T-helper 1 cell (primary cell): ENCODE data around the gene ACSF3.

Source experiments
- DNase-seq, 5 donors: peaks; one replicate each; pipeline ENCODE4 v3.0.0-alpha.2; 2012 to 2020
- total RNA-seq, 4 donors: gene quantifications; one replicate each; lab custom pipeline; 2026; lab: John Stamatoyannopoulos, UW

The ACSF3 gene
- total RNA-seq, result 44.2 to 94.9 (median 78.7) reads per million in 4 donors

DNA sequence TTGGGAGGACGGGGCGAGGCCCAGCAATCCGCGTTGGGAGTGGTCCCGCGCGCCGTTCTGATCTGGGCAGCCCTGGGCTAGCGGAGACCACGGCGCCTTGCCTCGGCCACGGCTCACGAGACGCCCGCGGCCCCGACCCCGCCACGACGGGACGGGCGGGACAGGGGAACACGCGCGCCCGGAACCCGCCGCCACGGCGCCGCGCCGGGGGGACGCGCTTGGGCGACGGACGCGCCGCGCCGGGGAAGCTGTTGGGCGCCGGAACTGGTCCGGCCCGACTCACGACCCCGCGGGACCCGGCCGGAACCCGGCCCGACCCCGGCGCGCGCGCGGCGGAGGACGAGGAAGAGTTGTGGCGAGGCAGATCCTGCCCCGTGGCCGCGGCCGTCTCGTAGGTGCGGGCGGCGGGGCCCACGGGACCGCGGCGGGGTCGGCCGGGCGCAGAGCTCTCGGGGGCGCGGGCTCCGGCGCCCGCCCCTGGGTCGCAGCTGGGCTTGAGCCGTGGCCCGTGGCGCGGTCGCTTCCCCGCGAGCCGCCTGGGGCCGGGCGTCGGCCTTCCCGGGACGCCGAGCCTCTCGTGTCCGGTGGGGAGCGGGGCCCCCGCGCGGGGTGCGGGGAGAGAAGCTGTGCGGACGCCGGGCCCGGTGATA is at the start of gene ACSF3:
Gene ACSF3 (plus strand): TSS at position 251 of the 650 bp plus-strand sequence. CDS start 6,830 bp downstream, outside the sequence.
- peak; percentile 22 to 63 (median 51) for DNase-seq

DNA sequence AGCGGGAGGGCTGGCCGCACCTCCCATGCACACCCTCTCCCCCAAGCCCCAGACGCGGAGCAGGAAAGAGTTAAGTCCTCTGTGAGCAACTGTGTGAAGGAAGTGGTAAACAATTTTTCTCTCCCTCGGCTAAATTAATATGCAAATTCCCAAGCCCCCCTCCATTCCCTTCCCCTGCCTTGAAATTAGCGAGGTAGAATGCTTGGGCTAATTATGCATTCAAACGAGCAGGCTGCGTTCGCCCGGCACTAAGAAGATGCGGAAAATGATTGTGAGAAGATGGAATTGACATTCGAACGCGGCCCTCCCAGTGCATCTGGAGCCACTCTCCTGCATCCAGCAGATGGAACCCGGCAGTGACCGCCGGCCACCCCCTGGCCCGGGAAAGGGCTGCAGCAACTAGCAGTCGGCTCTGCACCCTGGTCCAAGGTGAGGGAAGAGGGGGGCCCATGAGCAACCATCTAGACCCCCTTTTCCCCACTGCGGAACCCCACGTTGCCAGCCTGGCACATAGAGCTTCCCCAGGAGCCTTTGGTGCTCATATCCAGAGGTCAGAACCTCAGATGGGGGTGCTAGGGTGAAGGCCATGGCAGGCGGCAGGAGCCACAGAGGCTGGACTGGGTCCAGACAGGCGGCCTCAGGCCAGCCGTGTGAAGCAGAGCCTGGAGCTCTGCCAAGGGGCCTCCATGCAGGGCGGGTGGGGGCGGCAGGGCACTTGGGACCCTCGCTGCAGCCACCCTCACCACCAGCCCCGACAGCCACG is 49.1 kb upstream of the ACSF3 start:
- DNase-seq, result peak in 1 of 5 donors; percentile 4

- peak in 1 of 5 donors; percentile 0 for DNase-seq
These were observed 48.4 kb upstream of the ACSF3 start for GRCh38 chr16:89045181-89045815.

- DNase-seq, result no peak
These were observed 47.8 kb upstream of the ACSF3 start for GRCh38 chr16:89045881-89046280.

- no peak for DNase-seq
These were observed 47.2 kb upstream of the ACSF3 start for GRCh38 chr16:89046491-89046890.

DNA sequence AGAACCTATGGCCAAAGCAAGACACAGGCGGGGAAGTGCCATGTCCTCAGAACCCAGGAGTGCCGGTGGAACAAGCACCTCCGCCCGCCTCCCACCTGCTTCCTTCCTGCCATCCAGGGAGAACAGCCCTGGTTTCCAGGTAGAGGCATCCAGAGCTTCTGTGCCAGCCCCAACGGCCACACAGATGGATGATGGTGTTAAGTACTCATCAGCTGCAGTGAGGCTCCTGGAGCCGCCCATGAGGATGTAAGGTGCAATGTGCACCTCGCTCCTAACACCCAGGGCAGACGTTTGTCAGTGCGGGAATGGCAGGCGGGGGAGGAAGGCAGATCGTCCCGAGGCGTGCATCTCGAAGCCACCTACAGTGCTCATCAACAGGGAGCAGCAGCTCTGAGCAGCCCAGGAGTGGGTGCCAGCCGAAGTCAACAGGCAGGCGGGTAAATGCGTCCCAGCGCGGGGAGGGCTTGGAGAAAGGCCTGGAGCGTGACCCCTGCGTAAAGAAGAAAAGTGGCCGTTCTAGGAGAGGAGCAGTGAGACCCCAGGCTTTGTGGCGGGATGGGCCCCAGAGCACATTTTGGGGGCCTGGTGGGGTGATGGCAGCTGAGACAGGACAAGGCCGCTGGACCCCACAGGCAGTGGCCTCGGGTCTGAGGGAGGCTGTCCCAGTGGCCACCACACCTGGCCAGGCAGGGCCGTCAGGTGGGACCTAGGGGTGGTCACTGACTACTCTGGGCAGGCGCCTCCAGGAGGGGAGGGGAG is 46.1 kb upstream of the ACSF3 start:
- no peak for DNase-seq

- no peak for DNase-seq
These were observed 45.4 kb upstream of the ACSF3 start for GRCh38 chr16:89048090-89048725.

- DNase-seq, result no peak
These were observed 44.7 kb upstream of the ACSF3 start for GRCh38 chr16:89048871-89049422.

DNA sequence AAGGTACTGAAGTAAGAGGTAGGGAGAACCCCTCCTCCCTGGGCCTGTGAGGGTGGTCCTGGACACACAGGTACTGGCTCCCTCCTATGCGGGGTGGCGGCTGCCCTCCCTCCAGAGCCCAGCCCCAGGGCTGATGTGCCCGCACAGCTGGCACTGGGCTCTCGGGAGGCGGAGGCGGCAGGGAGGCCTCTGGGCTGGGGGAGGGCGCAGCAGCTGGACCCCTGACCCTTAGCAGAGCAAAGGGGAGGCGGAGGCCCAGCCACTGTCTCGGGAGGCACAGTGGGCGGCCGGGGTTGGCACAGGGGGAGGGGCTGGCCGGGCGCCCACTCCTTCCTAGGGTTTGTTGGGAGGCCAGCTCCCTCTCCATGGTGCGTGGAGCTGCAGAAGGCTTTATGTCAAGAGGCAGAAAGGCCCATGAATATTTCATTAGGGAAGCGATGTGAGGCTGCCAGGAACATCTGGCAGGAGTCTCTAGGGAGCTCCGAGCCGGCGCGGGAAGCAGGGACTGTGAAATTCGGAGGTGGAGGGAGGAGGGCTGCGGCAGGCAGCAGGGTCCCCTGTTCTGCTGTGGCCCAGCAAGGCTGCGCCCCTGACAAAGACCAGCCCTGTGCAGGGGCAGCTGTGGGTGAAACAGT is 44.1 kb upstream of the ACSF3 start:
- DNase-seq, result no peak

DNA sequence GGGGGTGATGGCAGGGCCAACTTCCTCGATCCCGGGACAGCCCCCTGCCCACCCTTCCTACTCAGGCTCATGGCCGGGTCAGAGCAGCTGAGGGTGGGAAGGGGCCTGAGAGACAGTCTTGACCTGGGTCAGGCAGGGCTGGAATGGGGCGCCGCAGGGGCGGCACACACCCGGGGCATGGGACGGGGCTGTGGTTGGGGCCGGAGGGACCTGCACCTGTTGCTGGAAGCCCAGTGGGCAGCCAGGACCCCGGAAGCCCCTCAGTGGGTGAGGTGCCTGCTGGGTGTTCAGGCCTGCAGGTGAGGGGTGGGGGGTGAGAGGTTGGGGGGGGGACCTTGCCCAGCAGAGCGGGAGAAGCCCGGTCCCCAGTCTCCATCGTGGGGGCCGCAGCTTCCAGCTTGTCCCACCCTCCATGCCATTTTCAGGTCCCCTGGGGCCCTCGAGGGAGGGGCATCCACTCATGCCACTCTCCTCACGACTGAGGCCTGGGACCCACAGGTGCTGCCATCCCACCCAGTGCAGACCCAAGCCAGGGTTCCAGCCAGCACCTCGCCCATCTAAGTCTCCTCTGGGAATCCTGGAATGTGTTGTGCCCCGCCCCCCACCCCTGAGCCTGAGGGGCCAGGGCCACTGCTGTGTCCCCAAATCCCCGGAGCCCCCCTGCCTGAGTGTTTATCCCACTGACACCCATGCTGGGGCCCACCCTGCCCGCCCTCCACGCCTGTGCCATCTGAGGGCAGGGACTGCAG is 43.4 kb upstream of the ACSF3 start:
- DNase-seq, result no peak

DNA sequence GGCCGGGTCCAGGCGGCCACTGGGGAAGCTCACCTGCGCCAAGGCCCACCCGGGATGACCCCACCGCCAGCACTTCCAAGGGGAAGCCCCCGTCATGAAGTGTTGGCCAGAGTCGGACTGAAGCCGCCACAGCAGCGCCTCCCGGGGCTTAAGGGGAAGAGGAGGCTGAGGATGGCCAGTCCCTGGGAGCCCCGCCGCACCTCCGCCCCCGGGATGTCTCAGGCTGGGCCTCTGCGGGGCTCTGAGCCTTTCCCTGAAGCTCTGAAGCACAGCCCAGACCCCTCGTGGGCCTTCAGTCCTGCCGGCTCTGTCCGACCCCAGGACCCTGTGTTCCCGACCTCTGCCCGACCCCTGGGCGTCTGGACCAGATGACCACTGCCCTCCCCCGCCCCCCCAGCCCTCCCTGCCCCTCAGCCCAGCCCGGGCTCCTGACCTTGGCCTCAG is 42.8 kb upstream of the ACSF3 start:
- no peak for DNase-seq

GRCh38 chr16:89051521-89052166 is 42.0 kb upstream of the ACSF3 start:
- DNase-seq, result no peak

DNA sequence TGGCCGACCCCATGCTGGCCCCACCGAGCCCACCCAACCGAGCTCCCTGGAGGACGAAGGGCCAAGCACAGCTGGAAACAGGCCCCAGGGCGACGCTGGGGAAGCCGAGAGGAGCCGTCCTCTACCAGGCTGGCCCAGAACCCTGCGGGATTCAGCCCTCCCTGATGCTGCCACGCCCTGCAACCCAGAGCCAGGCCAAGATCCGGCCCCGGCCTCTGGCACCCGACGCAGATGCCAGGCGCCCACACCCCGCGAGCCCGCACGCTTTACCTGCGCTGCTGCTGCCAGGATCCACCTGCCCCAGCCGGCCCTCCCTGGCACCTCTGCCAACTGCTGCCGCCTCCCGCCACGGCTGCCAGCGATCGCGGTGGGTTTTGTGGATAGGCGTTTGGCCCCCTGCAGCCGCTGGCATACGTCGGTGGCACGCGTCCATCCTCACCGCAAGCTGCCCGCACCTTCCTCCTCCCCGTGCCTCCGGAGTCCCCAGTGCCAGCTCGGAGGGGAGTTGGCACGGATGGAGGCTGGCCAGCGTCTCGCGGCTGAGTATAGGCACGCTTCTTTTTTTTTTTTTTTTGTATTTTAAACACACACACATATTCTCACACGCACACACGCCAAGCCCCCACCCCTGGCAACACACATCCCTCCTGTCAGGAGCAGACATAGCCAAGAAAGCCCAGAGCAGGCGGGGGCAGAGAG is 41.3 kb upstream of the ACSF3 start:
- no peak for DNase-seq

DNA sequence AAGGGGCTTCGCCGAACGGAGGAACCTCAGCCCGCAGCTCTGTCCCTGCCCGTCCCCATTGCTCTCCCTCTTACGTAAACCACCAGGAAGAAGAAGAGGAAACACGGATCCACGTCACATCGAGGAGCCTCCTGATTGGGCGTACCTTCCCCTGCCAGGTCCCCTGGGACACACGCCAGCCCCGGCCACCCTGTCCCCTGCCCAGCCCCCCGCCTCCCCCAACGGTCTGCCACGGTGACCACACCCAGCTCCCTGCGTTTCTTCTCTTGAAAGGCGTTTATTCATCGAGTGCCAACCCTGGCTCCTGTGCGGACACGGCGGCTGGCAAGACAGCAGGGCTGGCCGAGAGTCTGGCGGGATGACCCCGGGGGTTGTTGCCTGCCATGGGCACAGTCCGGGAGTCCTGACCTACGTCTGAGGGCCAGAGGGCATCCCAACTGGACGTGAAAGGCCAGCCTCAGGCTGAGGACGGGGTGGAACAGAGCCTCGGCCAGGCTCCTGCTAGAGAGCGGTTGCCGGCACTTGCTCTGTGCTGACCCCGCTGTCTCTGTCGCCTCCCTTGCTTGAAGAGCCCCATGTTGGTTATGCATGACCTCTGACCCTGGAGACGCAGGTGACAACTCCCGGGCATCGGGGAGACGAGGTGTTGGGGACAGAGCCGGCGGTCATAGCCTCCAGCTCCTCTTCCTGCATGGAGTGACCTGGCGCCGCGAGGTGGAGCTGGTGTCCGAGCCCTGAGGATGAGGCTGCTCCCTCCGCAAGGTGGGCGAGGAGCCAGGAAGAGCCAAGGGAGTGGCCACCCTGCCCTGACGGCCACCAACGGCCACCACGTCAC is 40.5 kb upstream of the ACSF3 start:
- DNase-seq, result no peak

DNA sequence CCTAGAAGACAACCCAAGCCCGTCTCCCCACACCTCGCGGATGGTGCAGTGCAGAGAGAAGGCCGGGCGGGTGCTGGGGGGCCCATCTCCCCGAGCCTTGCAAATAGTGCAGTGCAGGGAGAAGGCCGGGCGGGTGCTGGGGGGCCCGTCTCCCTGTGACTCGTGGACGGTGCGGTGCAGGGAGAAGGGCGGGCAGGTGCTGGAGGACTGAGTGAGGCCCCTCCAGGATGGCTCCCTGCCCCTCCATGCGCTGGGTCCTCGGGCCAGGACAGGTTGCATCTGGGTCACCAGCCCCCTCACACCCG is 40.0 kb upstream of the ACSF3 start:
- no peak for DNase-seq

GRCh38 chr16:89054261-89054661 is 39.4 kb upstream of the ACSF3 start:
- no peak for DNase-seq

- no peak for DNase-seq
These were observed 38.9 kb upstream of the ACSF3 start for GRCh38 chr16:89054714-89055113.

DNA sequence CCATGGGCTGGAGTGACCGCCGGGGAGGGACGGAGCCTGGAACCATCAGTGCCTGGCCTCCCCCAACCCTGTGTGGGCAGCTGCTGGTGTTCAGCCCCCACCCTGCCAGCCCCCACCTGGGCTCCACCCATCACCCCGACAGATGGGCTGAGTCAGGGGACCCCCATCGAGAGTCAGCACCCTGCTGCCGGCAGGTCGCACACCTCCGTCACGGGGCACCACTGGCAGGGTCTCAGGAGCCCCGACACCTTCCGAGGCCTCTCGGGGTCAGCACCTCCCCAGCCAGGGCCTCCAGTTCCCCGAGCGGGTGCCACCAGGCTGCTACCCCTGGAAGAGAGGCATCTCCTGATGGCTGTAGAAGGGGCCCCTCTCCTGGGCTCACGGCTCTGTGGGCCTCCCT is 38.3 kb upstream of the ACSF3 start:
- DNase-seq, result no peak
